MM.1S (cell line): ENCODE results near the gene PGBD5.

Experiments used
- EZH2 ChIP-seq: fragments of 300-600 bp; sonication (generic); optimal IDR thresholded peaks from 2 replicates; pipeline ENCODE3; 2017; ENCODE audit warnings: low read depth, mild to moderate bottlenecking, antibody characterized with exemption, low read length, mixed read lengths
- EZH2phosphoT487 ChIP-seq: fragments of 300-600 bp; sonication (generic); IDR thresholded peaks from 2 replicates; pipeline ENCODE4 v1.6.1; 2018; ENCODE audit warnings: antibody characterized with exemption, low read length
- TF ChIP-seq, protein P1 (sequence below): fragments of 300-600 bp; sonication (generic); IDR thresholded peaks from 2 replicates; pipeline ENCODE4 v1.5.1; 2016; ENCODE audit warnings: antibody characterized with exemption, low read length, mixed read lengths

DNA sequence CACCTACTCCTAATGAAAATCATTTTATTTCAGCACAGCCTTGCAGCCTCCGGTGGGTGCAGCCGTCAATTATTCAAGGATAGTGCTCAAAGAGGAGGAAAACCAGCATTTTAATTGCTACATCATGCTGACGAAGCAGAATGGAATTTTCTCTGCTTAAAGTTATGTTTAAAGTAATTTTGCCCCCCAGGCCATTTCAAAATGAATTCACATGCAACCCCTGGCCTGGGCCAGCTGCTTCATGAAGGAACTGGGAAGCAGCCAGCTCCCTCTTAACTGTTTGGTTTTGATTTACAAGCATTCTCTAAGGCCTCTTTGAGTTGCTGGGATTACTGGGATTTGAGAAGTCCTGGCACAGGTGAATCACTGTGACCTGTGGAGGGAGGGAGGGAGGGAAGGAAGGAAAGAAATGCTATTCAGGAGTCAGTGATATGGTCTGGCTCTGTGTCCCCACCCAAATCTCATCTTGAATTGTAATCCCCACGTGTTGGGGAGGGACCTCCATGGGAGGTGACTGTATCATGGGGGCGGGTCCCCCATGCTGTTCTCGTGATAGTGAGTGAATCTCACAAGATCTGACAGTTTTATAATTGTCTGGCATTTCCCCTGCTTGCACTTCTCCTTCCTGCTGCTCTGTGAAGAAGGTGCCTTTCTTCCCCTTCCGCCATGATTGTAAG lies 66.0 kb downstream of the PGBD5 start:
- TF ChIP-seq EZH2 = no peak
- TF ChIP-seq, protein P1, sequence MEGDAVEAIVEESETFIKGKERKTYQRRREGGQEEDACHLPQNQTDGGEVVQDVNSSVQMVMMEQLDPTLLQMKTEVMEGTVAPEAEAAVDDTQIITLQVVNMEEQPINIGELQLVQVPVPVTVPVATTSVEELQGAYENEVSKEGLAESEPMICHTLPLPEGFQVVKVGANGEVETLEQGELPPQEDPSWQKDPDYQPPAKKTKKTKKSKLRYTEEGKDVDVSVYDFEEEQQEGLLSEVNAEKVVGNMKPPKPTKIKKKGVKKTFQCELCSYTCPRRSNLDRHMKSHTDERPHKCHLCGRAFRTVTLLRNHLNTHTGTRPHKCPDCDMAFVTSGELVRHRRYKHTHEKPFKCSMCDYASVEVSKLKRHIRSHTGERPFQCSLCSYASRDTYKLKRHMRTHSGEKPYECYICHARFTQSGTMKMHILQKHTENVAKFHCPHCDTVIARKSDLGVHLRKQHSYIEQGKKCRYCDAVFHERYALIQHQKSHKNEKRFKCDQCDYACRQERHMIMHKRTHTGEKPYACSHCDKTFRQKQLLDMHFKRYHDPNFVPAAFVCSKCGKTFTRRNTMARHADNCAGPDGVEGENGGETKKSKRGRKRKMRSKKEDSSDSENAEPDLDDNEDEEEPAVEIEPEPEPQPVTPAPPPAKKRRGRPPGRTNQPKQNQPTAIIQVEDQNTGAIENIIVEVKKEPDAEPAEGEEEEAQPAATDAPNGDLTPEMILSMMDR = no peak
- TF ChIP-seq EZH2phosphoT487 = no peak
